ENCODE data around the gene MLANA.

MLANA gene

GRCh38 chr9:5890641-5891040, at the start of gene MLANA:
MLANA (plus strand) TSS chr9:5890889; CDS start chr9:5892475, 1,586 bp downstream.
- DNase-seq = no peak

DNA sequence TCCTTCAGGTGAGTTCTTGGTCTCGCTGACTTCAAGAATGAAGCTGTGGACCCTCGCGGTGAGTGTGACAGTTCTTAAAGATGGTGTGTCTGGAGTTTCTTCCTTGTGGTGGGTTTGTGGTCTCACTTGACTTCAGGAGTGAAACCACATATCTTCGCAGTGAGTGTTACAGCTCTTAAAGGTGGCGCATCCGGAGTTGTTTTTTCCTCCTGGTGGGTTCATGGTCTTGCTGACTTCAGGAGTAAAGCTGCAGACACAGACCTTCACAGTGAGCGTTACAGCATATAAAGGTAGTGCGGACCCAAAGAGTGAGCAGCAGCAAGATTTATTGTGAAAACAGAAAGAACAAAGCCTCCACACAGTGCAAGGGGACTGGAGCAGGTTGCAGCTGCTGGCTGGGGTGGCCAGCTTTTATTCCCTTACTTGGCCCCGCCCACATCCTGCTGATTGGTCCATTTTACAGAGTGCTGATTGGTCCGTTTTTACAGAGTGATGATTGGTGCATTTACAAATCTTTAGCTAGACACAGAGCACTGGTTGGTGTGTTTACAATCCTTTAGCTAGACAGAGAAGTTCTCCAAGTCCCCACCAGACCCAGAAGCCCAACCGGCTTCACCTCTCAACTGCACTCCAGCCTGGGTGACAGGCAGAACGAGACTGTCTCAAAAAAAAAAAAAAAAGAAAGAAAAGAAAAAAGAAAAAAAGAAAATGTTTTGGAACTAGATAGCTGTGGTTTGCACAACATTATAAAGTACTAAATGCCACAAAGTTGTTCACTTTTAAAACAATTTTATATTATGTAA, 48.7 kb upstream of the MLANA start:
- peak; percentile 36 for DNase-seq

DNA sequence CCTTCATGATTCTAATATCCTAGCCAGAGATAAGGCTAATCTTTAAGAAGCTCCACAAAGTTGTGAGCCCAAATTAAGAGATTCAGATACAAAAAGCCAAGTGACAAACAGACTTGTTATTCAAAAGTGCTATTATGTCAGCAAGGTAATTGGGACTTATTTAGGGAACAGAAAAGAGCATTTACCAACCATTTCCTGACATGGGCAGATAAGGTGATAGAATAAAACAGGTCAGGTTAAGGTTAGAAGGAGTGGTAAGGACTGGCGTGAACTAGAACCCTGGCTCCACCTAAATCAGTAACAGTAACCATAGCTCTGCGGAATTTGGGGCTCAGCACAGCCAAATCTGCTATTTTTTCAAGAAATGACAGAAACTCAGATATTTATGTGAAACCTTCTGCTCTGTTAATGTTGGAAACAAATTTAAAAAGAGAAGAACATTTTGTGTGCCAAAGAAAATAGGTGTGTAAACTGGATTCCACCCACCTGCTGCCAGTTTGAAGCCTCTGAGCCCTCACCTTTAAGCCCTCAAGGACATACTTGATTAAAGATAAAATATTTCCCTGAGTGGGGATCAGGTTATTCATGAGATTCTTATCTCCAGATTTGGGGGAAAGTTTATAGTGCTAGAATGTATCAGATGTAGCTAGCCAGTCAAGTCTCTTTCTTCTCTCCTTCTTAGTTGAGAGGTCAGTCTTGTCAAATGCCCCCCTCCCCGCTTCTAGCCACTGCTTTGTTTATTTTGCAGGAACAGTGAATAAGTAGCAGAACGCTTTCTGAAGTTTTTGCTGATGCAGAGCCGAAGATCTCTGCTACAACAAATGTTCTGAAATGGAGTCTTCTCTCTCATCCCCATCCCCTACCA, 47.5 kb upstream of the MLANA start:
- DNase-seq = no peak

DNA sequence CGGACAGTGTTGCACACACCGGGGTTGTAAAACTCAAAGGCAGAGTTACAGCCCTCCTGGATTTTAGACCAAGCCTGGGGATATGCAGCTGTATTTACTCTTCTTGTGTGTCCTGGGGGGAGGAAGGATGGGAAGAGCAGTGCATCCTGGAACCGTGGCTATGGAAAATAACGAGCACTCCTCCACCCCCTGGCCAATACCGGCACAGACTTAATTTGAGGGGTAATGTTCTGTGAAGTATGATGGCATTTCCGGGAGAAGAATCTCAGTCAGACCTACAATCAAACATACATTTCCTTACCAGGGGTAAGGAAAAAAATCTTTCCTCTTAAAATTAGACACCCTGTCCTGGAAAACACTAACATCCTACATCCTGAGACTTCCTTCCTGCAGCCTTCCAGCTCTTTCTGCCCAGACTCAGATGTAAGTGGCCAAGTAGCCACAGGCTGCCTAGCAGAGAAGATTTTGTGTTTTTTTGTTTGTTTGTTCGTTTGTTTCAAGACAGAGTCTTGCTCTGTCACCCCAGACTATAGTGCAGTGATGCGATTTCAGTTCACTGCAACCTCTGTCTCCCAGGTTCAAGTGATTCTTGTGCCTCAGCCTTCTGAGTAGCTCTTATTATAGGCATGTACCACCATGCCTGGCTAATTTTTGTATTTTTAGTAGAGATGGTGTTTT, 46.8 kb upstream of the MLANA start:
- DNase-seq = no peak

DNA sequence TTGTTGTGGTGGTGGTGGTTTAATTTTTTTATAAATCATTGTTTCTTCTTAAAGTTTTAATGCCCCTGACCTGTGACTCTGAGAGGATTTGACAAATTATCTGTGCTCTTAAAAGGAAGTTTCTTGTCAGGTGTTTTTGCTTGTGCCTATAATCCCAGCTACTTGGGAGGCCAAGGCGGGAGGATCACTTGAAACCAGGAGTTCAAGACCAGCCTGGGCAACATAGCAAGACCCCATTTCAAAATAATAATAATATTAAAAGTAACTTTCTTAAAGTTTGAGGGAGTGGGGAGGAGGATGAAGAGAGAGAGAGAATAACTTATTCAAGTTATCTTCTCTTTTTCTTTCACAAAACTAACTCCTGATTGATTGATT, 45.5 kb upstream of the MLANA start:
- no peak for DNase-seq

DNA sequence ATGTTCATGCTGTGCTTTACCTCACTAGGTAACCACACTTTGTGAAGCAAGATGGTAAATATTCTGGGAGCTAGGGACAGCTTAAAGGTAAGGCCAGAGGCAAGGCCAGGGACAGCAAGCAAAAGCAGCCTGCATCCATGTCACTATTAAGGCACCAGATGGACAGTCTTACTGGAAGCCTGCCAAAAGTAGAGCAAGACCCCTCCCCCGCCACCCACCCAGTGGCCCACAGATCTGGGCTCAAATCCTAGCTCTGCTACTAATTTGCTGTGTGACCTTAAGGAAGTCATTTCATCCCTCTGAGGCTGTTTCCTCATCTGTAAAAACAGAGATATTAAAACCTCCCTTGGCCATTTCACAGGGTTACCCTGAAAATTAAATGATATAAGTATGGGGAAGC, 44.6 kb upstream of the MLANA start:
- no peak for DNase-seq

DNA sequence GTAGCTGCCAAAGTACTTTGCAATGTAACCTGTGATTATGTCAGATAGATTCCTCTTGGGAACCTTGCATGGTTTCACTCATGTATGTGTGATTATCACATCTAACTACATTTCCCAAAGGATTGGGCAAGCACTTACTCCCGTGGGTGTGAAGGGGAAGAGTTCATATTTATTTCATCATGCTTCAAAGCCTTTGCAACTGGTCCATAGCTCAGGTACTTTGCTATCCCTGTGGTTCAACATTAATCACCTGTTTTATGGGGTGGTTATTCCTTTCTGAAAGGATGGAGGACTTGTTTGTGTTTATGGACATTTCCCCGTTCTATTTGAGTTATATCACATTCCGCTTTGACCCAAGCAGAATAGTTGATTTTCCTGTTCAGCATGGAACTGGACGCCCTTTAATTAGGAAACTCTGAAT, 44.2 kb upstream of the MLANA start:
- no peak for DNase-seq

DNA sequence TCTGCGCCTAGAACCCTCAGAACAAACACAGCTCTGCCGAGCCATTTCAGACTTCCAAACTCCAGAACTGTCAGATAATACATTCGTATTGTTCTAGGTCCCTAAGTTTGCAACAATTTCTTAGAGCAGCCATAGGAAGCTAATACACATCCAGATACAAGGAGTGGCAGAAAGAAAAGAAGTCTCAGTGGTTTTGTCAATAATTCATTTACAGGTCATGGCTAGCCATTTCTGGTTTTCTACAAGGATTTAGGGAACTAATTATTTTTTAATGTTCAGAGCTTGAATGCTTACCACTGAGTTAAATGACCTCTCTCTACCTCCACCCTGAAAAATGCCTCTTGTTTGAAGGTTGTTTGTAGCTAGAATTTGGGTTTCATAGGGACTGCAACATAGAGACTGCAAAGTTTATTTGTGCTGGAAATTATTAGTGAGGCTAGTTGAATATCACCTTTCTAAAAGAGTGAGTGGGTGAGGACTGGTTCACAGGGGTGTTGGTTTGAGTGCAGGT, 42.3 kb upstream of the MLANA start:
- no peak for DNase-seq

GRCh38 chr9:5850724-5851122, 40.0 kb upstream of the MLANA start:
- no peak for DNase-seq

GRCh38 chr9:5851445-5851844, 39.2 kb upstream of the MLANA start:
- peak; percentile 29 for DNase-seq

DNA sequence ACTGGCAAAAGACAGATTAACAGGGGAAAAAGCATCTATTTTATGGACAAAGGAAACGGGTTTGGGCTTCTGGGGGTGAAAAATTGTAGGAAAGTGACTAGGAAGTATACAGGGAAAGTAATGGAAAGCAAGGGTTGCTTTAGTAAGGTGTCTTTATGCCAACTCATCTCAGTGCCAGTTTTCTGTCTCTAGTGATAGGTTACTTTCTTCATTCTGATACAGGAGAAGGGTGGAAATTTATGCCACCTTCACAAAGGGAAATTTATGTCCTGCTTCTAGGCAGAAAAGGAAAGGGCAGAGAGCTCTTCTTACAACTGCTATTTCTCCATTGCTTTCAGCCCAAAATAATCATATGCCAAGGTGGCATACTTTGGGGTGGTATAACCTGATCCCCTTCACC, 37.7 kb upstream of the MLANA start:
- no peak for DNase-seq

GRCh38 chr9:5853617-5854016, 37.1 kb upstream of the MLANA start:
- DNase-seq = no peak

DNA sequence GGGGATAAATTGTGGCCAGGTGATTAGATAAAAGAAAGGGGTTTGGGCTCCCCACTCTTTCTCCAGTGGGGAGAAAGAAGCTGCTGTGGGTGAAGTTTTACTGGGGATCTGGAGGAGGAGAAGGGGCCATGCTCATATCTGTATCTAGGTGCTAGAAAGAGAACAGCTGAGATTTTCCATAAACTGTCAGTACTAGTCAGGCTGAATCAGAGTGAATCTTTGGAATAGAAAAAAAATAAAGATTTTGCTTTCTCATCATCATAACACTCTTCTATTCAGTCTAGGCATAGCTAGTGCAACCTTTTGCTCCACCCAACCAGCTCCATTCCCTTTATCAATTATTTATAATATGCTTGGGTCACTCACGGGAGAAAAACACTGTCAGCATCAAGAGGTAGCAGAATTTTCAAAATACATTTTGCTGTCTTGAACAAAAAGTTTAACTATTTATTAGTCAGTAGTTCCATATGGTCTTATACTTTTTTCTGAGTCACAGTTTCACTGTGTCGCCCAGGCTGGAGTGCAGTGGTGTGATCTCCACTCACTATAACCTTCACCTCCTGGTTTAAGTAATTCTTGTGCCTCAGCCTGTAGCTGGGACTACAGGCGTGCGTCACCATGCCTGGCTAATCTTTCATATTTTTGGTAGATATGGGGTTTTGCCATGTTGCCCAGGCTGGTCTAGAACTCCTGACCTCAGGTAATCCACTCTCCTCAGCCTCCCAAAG, 36.5 kb upstream of the MLANA start:
- no peak for DNase-seq

DNA sequence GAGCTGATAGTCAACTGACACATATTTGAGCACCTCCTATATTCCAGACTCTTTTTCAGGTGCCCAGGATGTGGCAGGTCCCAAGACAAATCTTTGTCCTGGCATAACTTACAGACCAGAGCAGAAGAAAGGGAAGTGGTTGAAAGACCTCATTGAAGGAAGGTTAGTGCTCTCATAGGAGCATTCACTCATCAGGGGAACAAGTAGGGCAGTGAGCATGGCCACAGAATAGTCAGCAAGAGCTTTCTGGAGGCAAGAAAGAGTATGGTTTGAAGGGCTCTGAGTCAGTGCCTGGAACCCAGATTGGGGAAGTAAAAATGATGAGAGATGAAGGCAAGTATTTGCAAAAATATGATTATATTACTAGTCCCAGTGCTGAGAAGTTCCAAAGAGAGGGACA, 32.8 kb upstream of the MLANA start:
- DNase-seq = no peak

GRCh38 chr9:5858833-5859232, 31.9 kb upstream of the MLANA start:
- DNase-seq = no peak

GRCh38 chr9:5863092-5863746, 27.5 kb upstream of the MLANA start:
- no peak for DNase-seq

DNA sequence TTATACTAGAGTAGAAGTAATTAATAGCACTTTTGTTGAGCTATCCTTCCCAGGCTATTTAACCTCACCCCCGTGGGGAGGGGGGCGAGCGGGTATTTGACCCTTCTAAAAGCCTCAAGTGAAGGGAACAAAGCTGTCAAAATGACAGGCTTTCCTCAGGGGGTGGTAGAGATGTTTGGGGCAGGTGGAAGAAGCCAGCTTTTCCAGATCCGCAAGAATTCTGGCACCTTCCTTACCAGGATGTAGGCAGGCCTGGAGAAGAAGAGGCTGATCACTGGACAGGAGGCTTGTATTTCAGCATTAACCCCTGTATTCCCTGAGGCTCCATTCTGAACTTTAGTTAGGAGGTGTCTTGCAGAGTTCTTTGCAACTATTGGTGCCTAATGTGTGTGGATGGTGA, 26.2 kb upstream of the MLANA start:
- no peak for DNase-seq

- no peak for DNase-seq
Measured at GRCh38 chr9:5866272-5866671, 24.4 kb upstream of the MLANA start.

DNA sequence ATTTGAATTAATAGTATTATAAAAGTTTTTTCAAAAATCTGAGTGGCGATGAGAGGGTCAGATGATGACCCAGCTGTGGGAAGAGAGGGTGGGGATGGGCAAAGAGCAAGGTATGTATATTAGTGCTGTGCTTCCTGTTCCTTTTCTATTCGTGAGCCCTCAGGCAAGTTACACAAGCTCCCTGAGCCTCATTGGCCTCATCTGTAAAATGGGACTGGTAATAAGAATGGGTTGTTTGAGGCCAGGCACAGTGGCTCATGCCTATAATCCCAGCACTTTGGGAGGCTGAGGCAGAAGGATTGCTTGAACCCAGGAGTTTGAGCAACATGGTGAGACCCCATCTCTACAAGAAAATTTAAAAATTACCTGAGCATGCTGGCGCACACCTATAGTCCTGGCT, 24.0 kb upstream of the MLANA start:
- DNase-seq = no peak

- DNase-seq = no peak
Measured at GRCh38 chr9:5868235-5868634, 22.5 kb upstream of the MLANA start.

DNA sequence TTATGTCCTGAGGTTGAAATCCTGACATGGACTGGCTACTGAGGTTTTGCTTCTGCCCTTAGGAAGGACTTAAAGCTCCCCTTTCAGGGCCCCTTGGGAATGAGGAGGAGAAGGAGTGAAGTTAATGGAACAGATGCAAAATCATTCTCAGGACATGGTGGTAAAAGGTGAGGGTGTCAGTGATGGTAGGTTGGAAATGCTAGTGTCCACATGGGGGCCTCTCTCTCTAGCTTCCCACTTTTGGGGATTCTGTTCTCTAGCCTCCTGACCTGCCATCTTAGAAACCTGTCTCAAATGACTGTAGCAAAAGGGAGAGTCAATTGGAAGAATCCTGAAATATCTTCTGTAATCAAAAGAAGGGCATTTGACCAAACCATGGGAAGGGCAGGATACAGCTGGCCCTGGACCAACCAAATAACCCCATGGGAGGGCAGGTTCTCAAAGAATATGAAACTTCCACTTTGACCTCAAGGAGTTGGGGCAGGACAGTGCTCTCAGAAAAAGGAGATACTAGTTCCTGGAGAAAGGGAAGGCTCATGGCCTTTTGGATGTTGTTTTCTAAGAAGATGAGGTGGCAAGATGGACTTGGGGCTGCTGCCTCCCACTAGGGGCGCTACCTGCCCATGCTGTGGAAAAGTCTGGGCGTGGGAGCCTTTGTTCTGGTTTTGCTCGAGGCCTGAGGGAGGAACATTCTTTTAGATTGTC, 21.2 kb upstream of the MLANA start:
- peak; percentile 8 for DNase-seq

DNA sequence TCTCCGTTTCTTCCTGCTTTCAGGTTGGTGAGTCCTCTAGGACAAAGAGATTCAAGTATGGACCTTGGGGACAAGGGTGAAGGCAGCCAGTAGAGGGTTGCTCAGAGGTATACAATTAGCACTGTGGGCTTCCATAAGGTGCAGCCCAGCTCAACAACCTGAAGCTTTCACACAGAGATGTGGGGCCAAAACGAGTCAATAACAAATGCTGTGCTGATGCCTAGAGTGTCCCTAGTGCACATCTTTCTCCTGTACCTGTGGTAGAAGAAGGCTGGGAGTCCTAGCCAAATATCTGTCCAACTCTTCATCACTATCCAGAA, 20.7 kb upstream of the MLANA start:
- DNase-seq = no peak

All from stimulated activated CD4-positive, alpha-beta T cell treated with anti-CD3 and anti-CD28 coated beads, Interleukin-12 subunit alpha, Interleukin-12 subunit beta, amount 100 ng/mL, for 4 hours (primary cell).